CMK (cell line): ENCODE results near the gene TNFRSF25.
"Not testable (repeated sequence)": the region's sequence is repeated elsewhere in the genome, so short reads cannot be mapped to it uniquely, and the experiment has no call there.

Experiments
- DNase-seq: peaks from one replicate; pipeline ENCODE4 v3.0.0-alpha.2; 2010; ENCODE audit warnings: low read depth

Gene TNFRSF25

GRCh38 chr1:6468729-6469461 is 2.9 kb upstream of the TNFRSF25 start:
- DNase-seq, result no peak

GRCh38 chr1:6467744-6468688 is 2.0 kb upstream of the TNFRSF25 start:
- DNase-seq, result no peak

DNA sequence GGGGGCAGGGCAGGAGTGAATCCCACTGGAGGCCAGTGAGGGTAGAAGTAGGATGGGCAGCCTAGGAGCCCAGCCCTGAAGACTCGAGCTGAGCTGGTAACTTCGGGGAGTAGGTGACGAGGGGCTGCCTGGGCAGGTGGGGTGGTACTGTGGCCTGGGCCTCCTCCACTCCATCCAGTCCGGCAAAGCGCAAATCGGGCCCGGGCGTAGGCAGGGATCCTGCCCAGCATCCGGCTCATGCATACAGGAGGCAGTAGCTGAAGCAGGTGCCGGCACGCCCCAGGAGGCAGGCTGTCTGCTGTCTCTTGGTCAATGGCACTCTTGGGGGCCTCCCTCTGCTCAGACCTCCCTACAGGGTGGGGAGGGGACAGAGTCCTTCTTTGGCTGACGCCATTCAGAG is 1.3 kb upstream of the TNFRSF25 start:
- no peak for DNase-seq

- DNase-seq, result no peak
These were observed 778 bp upstream of the TNFRSF25 start for GRCh38 chr1:6466751-6467150.

DNA sequence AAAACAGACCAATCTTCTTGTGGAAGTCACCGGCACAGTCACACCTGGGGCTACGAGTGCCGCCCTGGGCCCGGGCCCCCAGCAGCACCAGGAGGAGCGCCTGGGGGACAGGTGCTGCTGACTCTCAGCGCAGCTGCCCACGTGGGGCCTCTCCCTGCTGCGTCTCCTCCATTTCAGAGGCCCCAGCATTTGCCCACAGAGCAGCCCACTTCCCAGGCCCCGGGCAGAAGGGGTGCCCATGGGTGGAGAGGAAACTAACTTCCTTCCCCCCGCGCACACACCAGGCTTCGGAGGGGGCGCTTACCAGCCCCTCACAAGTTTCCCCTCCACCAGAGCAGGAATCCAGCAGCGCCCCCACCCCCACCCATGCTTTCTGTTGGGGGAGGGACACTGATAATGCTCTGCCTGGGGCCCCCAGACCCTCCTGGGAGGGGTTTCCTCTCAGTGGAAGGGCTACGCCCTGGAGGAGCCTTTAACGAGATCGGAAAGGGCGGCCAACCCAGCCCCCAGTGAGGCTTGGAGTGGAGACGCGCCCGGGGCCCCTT is 440 bp downstream of the TNFRSF25 start:
- DNase-seq, result no peak

DNA sequence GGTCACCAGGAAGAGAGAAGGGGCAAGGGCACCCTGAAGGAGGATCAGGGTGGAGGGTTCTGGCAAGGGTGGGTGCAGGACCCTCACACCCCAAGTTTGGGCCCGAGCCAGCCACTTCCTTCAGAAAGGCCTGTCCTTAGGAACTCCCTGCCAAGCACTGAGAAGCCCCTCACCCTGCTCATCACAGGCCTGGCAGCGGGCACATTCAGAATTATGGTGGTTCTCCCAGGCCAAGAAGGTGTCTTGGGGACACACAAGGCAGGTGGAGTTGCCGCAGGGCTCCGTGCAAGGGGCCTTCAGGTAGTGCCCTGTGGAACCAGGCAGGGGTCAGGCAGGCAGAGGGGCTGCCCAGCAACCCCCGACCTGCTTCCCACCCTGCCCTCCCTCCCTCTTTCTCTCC is 1.1 kb downstream of the TNFRSF25 start:
- no peak for DNase-seq

DNA sequence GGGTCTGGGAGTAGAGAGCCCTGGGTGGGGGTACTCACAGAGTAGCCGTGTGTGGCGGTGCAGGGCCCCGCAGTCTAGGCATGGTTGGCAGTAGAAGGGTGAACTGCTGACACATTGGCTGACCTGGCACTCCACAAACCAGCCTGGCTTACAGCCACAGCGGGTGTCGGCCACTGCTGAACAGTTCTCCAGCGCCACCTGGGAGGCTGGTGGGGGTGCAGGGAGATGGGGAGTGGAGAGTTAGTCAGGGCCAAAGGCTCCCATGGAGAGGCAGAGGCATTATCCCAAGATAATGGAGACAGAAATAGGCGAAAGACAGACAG is 1.5 kb downstream of the TNFRSF25 start:
- no peak for DNase-seq

DNA sequence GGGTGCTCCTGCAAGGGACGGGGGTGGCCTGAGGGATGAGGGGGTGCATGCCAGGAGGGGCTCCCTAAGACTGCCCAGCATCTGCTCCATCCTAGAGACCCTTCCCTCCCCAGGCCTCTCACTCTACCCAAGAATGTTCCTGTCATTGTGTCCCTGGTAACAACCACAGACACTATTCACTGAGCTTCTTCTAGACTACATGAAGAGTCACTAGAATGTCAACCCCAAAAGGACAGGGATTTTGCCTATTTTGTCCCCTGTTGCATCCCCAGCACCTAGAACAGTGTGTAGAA is 2.9 kb downstream of the TNFRSF25 start:
- DNase-seq, result no peak

DNA sequence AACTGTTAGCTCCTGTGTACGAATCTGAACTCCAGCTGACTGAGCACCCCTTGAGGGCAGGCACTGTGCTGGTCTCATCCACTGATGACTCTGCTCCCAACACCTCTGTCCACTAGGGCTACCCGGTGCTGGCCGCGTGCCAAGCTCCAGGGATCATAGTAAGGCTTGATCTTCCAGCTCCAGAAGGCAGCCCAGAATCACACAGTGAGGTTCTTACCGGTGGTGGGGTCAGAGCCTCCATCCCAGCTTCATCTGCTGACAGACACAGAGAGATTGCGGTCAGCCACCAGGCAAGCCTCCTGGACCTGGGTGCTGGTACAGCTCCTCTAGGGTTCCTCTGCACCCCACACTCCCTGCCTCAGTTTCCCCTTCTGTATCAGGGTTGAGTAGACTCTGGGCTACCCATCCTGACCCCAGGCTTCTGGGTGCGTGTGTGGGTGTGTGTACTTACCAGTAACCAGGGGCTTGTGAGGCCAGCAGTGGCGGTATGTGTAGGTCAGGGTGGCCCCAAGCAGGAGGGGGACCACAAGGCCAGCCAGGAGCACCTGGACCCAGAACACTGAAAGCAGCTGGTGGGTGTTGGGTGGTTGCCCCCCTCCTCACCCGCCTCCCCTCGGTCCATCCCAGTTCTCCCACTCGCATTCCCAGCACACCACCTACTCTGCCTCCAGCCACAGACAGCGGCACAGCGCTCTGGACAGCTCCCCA is 3.4 kb downstream of the TNFRSF25 start:
- DNase-seq, result no peak

DNA sequence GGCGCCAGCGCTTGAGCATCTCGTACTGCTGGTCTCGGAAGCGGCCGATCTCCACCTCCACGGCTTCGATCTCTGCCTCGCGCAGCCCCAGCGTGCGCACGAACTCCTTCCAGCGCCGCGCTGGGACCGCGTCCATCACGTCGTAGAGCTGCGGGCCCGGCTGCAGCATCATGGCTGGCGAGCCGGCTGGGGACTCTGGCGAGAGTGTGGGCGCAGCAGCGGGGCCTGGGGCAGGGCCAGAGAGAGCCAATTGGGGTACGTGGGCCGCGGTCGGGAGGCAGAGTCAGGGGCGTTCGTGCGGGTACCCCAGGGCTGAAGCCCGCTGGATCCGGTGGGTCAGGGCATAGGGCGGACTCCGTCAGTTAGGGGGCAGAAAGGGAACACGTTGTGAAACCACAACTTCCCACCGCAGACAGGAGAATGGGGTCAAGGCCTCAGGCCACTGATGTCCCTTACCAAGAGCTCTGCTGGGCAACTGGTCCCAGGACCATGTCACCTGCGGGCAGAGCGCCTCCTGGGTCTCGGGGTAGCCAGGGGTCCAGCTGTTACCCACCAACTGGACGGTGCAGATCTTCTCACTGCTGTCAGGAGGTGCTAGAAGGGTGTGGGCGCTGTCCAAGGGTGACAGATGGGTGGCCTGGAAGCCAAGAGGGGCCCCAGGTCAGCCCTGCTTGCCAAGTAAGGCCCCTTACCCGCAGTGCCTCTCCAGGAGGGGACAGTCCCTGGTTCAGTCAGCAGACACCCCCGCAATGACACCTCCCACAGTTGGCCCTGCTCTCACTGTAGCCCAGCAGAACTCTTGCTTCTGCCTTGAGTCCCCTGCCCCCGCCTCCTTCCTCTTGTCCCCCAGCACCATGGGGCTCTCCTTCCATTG is 4.2 kb downstream of the TNFRSF25 start:
- DNase-seq, result no peak

DNA sequence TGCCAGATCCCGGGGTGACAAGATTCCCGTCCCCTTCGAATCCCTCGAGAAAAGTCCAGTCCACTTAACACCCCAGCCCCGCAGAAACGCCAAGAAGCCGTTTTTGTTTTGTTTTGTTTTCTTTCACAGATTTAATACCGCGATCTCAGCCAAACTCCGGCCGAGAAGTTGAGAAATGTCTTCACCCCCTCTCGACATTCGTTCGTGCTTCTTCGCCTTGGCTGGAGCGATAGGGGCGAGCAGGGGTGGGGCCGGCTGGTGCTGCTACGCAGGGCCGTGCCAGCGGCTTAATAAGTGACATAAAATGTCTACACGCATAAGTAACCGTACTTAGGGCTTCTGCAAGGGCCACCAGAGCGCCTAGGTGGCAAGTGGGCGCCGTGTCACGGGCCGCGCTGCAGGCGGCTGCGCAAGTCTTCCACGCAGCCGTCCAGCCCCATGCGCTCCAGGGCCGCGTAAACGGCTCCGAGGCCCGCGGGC is 4.9 kb downstream of the TNFRSF25 start:
- DNase-seq, result no peak

- no peak for DNase-seq
These were observed 5.5 kb downstream of the TNFRSF25 start for GRCh38 chr1:6460301-6461050.

DNA sequence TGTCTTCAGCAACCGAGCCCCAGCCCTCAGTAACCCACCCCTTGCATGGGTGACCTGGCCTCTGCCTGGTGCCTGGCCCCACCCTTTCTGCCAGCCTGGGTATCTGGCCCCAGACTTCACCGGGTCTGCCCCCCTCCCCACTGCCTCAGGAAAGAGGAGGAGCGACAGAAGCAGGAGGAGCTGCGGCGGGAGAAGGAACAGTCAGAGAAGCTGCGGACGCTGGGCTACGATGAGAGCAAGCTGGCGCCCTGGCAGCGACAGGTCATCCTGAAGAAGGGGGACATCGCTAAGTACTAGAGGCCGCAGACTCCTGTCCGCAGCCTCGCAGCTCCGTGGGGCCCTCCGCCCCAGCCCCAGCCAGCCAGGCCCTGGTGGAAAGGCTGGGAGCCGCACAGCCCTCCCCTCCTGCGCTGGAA is 6.1 kb downstream of the TNFRSF25 start:
- DNase-seq, result no peak

DNA sequence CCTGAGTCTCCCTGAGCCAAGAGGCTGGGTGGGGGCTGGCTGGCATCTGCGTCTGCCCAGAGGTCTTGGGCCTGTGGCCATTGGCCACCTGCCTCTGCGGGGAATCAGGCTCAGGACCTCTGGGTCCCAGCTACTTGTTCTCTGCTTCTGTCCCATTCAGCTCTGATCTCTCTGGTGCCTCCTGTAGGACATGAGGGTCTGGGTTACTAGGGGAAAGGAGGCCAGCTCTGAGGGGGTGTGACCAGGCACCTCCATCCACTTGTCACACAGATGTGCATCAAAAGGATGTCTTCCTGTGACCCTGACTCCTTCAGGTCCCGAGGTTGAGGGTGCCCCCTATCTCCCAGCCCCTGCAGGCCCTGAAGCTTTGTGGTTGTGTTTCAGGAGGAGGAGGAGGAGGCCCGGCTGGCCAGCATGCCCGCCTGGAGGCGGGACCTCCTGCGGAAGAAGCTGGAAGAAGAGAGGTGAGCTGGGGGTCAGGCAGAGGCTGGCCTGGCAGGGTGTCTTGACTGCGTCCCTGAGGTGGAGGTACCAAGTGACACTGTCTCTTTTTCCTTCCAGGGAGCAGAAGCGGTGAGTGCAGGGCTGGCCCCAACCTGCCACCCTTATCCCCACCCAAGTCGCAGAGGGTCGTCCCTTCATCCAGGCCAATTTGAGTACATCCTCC is 9.0 kb downstream of the TNFRSF25 start:
- no peak for DNase-seq

GRCh38 chr1:6455752-6456520 is 10.0 kb downstream of the TNFRSF25 start:
- not testable (repeated sequence) for DNase-seq

- no peak for DNase-seq
These were observed 10.9 kb downstream of the TNFRSF25 start for GRCh38 chr1:6454856-6455751.

- not testable (repeated sequence) for DNase-seq
These were observed 11.8 kb downstream of the TNFRSF25 start for GRCh38 chr1:6453895-6454855.
